Neuronal stem cell (in vitro differentiated cells): ENCODE measurements around the gene GTF3C1.
A peak's percentile ranks its signal among the peaks of the same experiment; 100 is the strongest.

Experiments
- DNase-seq: peaks from one replicate; pipeline ENCODE4 v3.0.0-alpha.2; 2013; ENCODE audit warnings: low spot score
- H2AFZ ChIP-seq: one replicate; pipeline ENCODE4 v1.6.1; 2013; ENCODE audit warnings: mild to moderate bottlenecking, low read length, inconsistent platforms
- H2AK5ac ChIP-seq: 2 replicates; pipeline ENCODE4 v1.6.1; 2013; ENCODE audit warnings: low read depth, mild to moderate bottlenecking, inconsistent platforms, low read length, moderate library complexity, mixed read lengths
- H2BK120ac ChIP-seq: 2 replicates; pipeline ENCODE4 v1.6.1; 2013; ENCODE audit warnings: low read depth, mild to moderate bottlenecking, inconsistent platforms, low read length, moderate library complexity, mixed read lengths
- H2BK12ac ChIP-seq: one replicate; pipeline ENCODE4 v1.6.1; 2013; ENCODE audit warnings: low read length, inconsistent platforms
- H2BK15ac ChIP-seq: 2 replicates; pipeline ENCODE4 v1.6.1; 2013; ENCODE audit warnings: mild to moderate bottlenecking, low read length, inconsistent platforms, mixed read lengths
- H2BK5ac ChIP-seq: one replicate; pipeline ENCODE4 v1.6.1; 2013; ENCODE audit warnings: inconsistent platforms, mild to moderate bottlenecking, low read length, moderate library complexity
- H3K14ac ChIP-seq: one replicate; pipeline ENCODE4 v1.6.1; 2013; ENCODE audit warnings: low read length, inconsistent platforms
- H3K18ac ChIP-seq: 2 replicates; pipeline ENCODE4 v1.6.1; 2013; ENCODE audit warnings: low read length, inconsistent platforms
- H3K23ac ChIP-seq: 2 replicates; pipeline ENCODE4 v1.6.1; 2013; ENCODE audit warnings: low read depth, mild to moderate bottlenecking, mixed read lengths, low read length, inconsistent platforms; ENCODE audit not compliant: poor library complexity
- H3K27ac ChIP-seq: replicated peaks from 3 replicates; pipeline ENCODE4 v1.5.1; 2013; ENCODE audit warnings: low read length, inconsistent platforms
- H3K27me3 ChIP-seq, 3 experiments: 2 replicates each; pipeline ENCODE4 v1.6.1; 2013; ENCODE audit warnings: low read length in 3 of 3, mild to moderate bottlenecking in 2 of 3, inconsistent platforms in 1 of 3, low read depth in 1 of 3, mixed read lengths in 1 of 3, moderate library complexity in 1 of 3; ENCODE audit not compliant: control insufficient read depth in 3 of 3, insufficient read depth in 3 of 3
- H3K36me3 ChIP-seq, 2 donors: replicated peaks in 1 of 2; 2 replicates each; pipeline ENCODE4 v1.6.1; 2013; ENCODE audit warnings: low read length in 2 of 2; ENCODE audit not compliant: control insufficient read depth in 2 of 2, insufficient read depth in 2 of 2
- H3K4ac ChIP-seq: 2 replicates; pipeline ENCODE4 v1.6.1; 2013; ENCODE audit warnings: inconsistent platforms, mild to moderate bottlenecking, low read length, moderate library complexity
- H3K4me1 ChIP-seq, 2 donors: 1 replicate in 1 of 2; 2 replicates in 1 of 2; pipeline ENCODE4 v1.6.1; 2013; ENCODE audit warnings: low read length in 2 of 2, low read depth in 1 of 2; ENCODE audit not compliant: control insufficient read depth in 2 of 2, insufficient read depth in 1 of 2
- H3K4me2 ChIP-seq: one replicate; pipeline ENCODE4 v1.6.1; 2013; ENCODE audit warnings: mild to moderate bottlenecking, low read length, inconsistent platforms; ENCODE audit not compliant: insufficient read depth, poor library complexity, severe bottlenecking
- H3K4me3 ChIP-seq, 2 donors: 2 replicates each; pipeline ENCODE4 v1.5.1; 2013; ENCODE audit warnings: low read length in 2 of 2, mild to moderate bottlenecking in 2 of 2, inconsistent platforms in 1 of 2, moderate library complexity in 1 of 2
- H3K79me1 ChIP-seq: one replicate; pipeline ENCODE4 v1.6.1; 2013; ENCODE audit warnings: low read depth, mild to moderate bottlenecking, inconsistent platforms, low read length, moderate library complexity
- H3K9ac ChIP-seq: one replicate; pipeline ENCODE4 v1.6.1; 2013; ENCODE audit warnings: mild to moderate bottlenecking, low read depth, low read length, inconsistent platforms; ENCODE audit not compliant: poor library complexity
- H3K9me3 ChIP-seq, 2 donors: replicated peaks in 1 of 2; 2 replicates each; pipeline versions ENCODE3 to v1.6.1; 2013; ENCODE audit warnings: low read length in 2 of 2, mild to moderate bottlenecking in 2 of 2, inconsistent platforms in 1 of 2, low read depth in 1 of 2, mixed read lengths in 1 of 2, moderate library complexity in 1 of 2; ENCODE audit not compliant: control insufficient read depth in 2 of 2, insufficient read depth in 1 of 2
- H4K8ac ChIP-seq: one replicate; pipeline ENCODE4 v1.6.1; 2013; ENCODE audit warnings: low read depth, mild to moderate bottlenecking, inconsistent platforms, low read length, moderate library complexity
- H4K91ac ChIP-seq: one replicate; pipeline ENCODE4 v1.6.1; 2013; ENCODE audit warnings: low read length, low read depth, mild to moderate bottlenecking, inconsistent platforms; ENCODE audit not compliant: poor library complexity
- WGBS, 2 donors: extraction: QIAGEN DNeasy Blood & Tissue Kit; methylation state at CpG; one replicate each; pipeline ENCODE4 v1.1.7; 2013; ENCODE audit warnings: missing lambda C conversion rate in 2 of 2, mixed read lengths in 1 of 2; ENCODE audit not compliant: insufficient read length in 2 of 2, insufficient replicate concordance in 1 of 2; ENCODE audit errors: extremely low coverage in 2 of 2; 5-methylcytosine and 5-hydroxymethylcytosine counted together

The GTF3C1 gene

GRCh38 chr16:27517664-27518063, 32.0 kb downstream of the GTF3C1 start:
- Histone ChIP-seq H2BK12ac (no peak overlapping the region), H2BK5ac (no peak overlapping the region), H3K4me2 (no peak overlapping the region), H4K8ac (no peak overlapping the region), H4K91ac (no peak overlapping the region), H3K4me3 (no peak overlapping the region), H3K14ac (no peak overlapping the region), H3K9ac (no peak overlapping the region), H2BK120ac (no peak overlapping the region), H2BK15ac (no peak overlapping the region), H2AK5ac (no peak overlapping the region), H3K27me3 (no peaks in the 10 kb centered on the region), H3K27ac (no peak overlapping the region), H3K18ac (no peak overlapping the region), H3K23ac (no peak overlapping the region), H3K79me1 (no peaks in the 10 kb centered on the region), H3K9me3 (peaks cover 0 to 8% of the 10 kb centered on the region in 2 donors), H2AFZ (no peak overlapping the region), H3K36me3 (peaks cover 26 to 89% of the 10 kb centered on the region in 2 donors), H3K4me1 (no peaks in the 10 kb centered on the region), H3K4ac (no peak overlapping the region)
- no CpG with 5 or more reads among the region's 7 CpGs for WGBS, 2 donors
- no peak for DNase-seq

GRCh38 chr16:27516365-27516764, 33.3 kb downstream of the GTF3C1 start:
- H3K18ac ChIP-seq: no peak overlapping the region
- no peak overlapping the region for H3K4me3 ChIP-seq
- WGBS, 2 donors: no CpG with 5 or more reads among the region's 11 CpGs
- no peak overlapping the region for H3K4me2 ChIP-seq
- no peak for DNase-seq
- no peak overlapping the region for H4K91ac ChIP-seq
- no peak overlapping the region for H3K23ac ChIP-seq
- peaks cover 28 to 90% of the 10 kb centered on the region in 2 donors for H3K36me3 ChIP-seq
- no peak overlapping the region for H3K27ac ChIP-seq
- no peak overlapping the region for H3K14ac ChIP-seq
- H3K9ac ChIP-seq: no peak overlapping the region
- H2BK15ac ChIP-seq: no peak overlapping the region
- peaks cover 0 to 8% of the 10 kb centered on the region in 2 donors for H3K9me3 ChIP-seq
- H3K4ac ChIP-seq: no peak overlapping the region
- no peak overlapping the region for H4K8ac ChIP-seq
- no peak overlapping the region for H2AK5ac ChIP-seq
- no peaks in the 10 kb centered on the region for H3K27me3 ChIP-seq
- no peak overlapping the region for H2AFZ ChIP-seq
- H2BK120ac ChIP-seq: no peak overlapping the region
- H3K79me1 ChIP-seq: no peaks in the 10 kb centered on the region
- peaks cover 0 to 2% of the 10 kb centered on the region in 2 donors for H3K4me1 ChIP-seq
- no peak overlapping the region for H2BK12ac ChIP-seq
- no peak overlapping the region for H2BK5ac ChIP-seq

GRCh38 chr16:27515874-27516353, 33.8 kb downstream of the GTF3C1 start:
- Histone ChIP-seq H2BK5ac (no peak overlapping the region), H3K36me3 (peaks cover 28 to 90% of the 10 kb centered on the region in 2 donors), H3K9me3 (peaks cover 0 to 8% of the 10 kb centered on the region in 2 donors), H2BK12ac (no peak overlapping the region), H3K9ac (no peak overlapping the region), H3K4ac (no peak overlapping the region), H2BK15ac (no peak overlapping the region), H4K8ac (no peak overlapping the region), H3K4me3 (no peak overlapping the region), H3K14ac (no peak overlapping the region), H3K4me2 (no peak overlapping the region), H4K91ac (no peak overlapping the region), H2BK120ac (no peak overlapping the region), H3K79me1 (no peaks in the 10 kb centered on the region), H3K27ac (no peak overlapping the region), H3K23ac (no peak overlapping the region), H3K4me1 (peaks cover 0 to 2% of the 10 kb centered on the region in 2 donors), H3K18ac (no peak overlapping the region), H2AK5ac (no peak overlapping the region), H2AFZ (no peak overlapping the region), H3K27me3 (no peaks in the 10 kb centered on the region)
- DNase-seq: peak; percentile 3
- no CpG with 5 or more reads among the region's 9 CpGs for WGBS, 2 donors

- DNase-seq: no peak
- no peak overlapping the region for H2BK120ac ChIP-seq
- no peak overlapping the region for H2AK5ac ChIP-seq
- peaks cover 0 to 8% of the 10 kb centered on the region in 2 donors for H3K9me3 ChIP-seq
- H3K9ac ChIP-seq: no peak overlapping the region
- H2AFZ ChIP-seq: no peak overlapping the region
- H2BK12ac ChIP-seq: no peak overlapping the region
- peaks cover 0 to 2% of the 10 kb centered on the region in 2 donors for H3K4me1 ChIP-seq
- H3K18ac ChIP-seq: no peak overlapping the region
- no peaks in the 10 kb centered on the region for H3K27me3 ChIP-seq
- no peak overlapping the region for H2BK5ac ChIP-seq
- H3K4me3 ChIP-seq: no peak overlapping the region
- no peak overlapping the region for H4K8ac ChIP-seq
- no peak overlapping the region for H3K14ac ChIP-seq
- no peak overlapping the region for H3K23ac ChIP-seq
- no peak overlapping the region for H4K91ac ChIP-seq
- no peak overlapping the region for H3K4me2 ChIP-seq
- no peak overlapping the region for H2BK15ac ChIP-seq
- H3K27ac ChIP-seq: no peak overlapping the region
- peaks cover 29 to 92% of the 10 kb centered on the region in 2 donors for H3K36me3 ChIP-seq
- H3K79me1 ChIP-seq: no peaks in the 10 kb centered on the region
- WGBS, 2 donors: no CpG with 5 or more reads among the region's 12 CpGs
- no peak overlapping the region for H3K4ac ChIP-seq
These were observed 34.9 kb downstream of the GTF3C1 start for GRCh38 chr16:27514806-27515205.
